HG03135 (cell line): ENCODE results near the gene HOXD8.

ENCODE experiments used
- ATAC-seq: cut with Tn5 transposase; IDR thresholded peaks from one replicate; pipeline ENCODE4 v1.9.1; 2021; ENCODE audit warnings: mild to moderate bottlenecking, moderate library complexity; ENCODE audit not compliant: unreplicated experiment

Gene HOXD8

DNA sequence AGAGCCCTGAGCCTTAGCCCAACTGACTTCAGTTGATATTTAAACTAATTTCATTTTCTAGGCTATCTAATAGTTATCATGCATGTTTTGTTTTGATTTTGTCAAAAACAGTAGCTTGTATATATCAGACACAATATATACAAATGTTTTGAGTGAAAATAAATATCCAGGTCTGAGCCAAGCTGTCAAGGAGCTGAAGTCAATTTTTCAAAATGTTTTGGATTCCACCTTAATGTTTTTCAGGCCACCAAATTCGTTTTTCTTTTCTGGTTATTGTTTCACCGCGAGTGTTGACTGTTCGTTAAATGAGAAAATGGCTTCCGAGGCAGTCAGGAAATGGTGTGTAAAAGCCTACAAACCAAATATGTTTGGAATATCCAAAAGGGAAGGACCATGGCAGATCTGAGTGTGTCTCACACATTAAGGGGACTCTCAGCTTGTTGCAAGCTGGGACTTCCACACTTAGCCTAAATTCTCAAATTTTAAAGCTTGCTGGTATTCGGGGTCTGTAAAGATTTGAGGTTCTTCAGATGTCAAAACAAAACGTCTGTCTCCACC is 27.1 kb upstream of the HOXD8 start:
- ATAC-seq, result no peak

DNA sequence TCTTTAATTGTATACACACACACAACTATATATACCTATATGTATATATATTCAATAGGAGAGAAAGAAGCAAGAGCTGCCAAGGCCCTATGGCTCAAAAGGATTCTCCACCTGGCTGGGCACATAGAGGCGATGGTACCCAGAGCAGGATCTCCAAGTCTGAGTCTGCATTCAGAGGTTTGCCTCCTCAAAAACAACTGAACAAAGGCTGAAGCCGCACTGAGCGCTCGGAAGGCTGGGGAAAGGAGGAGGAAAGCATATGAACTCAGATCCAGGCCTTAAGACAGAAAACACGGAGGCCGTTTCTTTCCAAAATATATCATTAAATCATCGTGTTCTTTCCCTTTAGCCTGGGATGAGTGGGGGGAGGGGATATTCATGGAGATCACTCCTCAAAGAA is 26.3 kb upstream of the HOXD8 start:
- no peak for ATAC-seq

DNA sequence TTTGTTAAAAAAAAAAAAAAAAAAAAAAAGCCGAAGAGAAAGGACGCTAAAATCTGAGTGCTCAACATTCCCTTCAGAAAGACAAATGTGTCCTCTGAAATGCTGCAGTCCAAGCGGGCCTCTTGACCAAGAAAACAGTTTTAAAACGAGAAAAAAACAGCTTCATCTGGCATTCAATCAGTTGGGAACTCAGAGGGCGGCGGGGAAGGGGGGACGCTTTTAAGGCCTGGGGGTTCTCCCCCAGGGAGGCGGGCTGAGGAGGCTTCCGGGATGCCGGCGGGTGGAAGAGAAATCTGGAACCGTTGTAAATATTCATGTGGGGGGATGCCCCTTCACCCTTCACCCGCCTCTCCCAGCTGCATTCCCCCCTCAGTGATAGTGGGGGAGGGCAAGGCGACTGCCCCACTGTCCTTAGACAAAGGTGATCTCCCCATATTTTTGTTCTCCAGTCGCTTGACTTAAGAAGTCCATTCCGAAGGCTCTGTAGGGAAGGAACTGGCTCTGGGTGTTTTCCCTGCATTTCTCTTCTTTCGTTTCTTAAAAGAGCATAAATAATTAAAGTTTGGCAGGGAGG is 25.7 kb upstream of the HOXD8 start:
- ATAC-seq, result no peak

DNA sequence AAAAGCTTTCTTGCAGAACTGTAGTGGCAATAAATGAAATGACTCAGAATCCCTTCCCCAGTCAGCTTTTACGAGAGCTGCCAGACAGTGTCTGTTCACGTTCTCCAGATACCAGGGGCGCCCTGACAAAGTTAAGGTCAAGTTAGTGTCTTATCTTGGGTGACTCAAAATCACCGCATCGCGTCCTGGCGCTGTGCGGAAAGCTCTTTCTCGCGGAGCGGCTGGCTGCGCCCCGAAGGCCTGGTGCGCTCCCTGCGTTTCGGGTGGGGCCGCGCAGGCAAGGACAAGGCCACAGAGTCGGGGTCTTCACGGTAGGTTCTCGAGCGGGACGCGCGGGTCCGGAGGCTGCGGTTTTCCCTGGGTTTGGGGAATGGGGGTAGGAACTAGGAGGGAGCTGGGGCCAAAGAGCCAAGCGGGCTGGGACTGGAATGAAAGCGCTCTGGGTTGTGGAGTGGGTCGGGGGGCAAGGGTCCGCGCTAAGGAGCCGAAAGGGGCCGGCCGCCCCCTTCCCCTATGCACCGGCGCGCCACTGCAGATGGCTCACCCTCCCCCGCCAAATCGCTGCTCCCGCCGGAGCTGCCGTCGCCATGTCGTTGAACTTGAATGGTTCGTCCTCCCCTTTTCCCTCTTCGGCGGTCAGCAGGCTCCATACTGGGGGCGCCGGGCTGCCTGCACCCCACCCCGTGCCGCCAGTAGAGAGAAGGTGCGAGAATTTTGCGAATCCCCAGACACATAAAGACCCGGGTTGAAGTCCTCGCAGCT is 25.0 kb upstream of the HOXD8 start:
- no peak for ATAC-seq

DNA sequence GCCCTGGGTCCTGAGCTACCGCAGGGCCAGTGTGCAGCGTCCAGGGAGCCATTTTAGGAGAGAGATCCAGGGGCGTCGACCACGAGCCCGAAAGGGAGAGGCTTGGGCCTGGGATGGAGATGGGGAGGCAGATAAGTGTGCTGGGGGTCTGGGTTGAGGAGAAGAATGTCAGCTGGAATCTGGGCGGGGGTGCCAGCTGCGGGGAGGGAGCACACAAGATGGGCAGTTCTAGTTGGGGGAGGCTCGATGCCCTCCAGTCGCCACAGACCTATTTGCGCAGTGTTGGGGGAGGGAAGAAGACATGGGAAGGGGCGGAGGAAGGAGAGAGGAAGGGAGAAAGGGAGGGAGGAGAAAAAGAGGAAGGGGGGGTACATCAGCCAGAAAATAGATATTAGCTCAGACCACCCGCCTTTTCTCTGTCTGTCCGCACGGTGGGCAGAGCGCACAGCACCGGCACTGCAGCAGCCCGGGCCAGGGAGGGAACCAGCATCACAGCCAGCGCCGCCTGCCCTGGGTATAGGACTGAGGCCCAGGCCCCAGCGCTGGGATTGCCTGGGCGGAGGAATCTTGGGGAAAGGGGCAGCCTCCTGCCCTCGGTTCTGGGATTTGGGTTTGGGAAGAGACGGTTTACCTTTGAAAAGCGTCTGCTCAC is 24.3 kb upstream of the HOXD8 start:
- no peak for ATAC-seq

DNA sequence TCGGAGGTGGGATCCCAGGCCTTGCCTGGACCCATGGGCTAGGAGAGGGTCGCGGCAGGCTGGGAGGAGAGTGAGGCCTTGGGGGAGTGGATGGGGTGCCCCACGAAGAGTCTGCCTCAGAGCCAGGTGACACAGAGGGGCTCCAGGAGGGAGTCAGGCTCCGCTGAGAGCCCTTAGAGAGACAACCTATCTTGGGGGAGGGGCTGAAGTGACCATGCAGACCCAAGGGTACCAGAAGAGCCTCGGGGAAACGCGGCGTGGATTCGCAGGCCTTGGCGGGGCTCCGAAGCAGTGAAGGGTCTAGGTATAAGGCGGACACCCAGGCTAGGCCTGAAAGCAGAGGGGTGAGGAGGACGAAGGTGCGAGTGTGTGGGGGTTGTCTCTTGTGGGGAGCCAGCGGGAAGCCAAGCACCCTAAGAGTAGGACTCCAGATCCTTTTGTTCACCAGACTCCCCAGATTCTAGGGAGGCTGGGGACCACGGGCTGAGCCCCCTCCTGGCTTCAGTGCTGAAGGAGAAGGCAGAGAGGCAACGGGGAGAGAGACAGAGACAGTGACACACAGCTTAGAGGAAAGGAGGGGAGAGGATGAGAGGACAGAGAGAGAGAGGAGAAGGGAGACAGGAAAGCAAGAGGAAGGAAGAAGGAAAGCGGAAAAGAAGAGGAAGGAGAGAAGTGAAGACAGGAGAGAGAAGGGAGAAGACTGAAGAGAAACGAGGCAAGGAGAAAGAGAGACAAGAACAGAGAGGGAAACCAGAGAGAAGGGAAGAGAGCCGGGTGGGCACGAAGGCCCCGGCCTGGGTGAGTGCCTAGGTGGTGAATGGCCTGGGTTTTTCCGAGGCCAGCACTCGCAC is 23.6 kb upstream of the HOXD8 start:
- no peak for ATAC-seq

DNA sequence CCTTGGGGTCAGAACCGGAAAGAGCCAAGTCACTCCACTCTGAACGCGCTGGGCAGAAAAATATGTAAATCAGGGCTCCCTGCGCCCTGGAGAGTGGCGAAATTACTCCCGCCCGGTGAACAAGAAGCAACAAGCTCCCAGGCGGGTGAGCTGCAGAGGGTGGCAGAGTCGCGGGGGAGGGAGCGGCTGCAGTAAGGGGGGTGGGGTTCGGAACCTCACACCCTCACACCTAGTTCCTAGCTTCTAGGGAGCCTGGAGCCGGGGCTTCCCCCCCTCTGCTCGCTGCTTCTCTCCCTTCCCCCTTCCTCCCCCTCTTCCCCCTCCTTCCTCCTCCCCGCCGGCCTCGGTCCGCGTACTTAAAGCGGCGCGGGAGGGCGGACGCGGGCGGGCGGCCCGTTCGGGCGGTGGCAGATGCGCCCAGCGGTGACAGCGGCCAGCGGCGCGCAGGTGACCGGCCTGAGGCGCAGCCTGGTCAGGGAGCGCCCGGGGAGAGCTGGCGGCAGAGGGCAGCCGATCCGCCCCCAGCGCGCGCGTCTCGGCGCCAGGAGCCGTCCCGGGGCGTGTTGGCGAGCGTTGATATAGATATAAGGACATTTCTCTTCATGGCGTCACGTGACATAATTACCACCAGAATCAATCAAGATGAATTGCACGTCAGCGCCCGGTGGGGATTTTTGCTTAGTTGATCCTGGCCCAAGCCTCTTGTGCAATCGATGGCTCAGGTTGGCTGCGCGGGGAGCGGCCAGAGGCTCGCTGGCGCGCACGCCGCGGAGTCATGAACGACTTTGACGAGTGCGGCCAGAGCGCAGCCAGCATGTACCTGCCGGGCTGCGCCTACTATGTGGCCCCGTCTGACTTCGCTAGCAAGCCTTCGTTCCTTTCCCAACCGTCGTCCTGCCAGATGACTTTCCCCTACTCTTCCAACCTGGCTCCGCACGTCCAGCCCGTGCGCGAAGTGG is 22.6 kb upstream of the HOXD8 start, which contains the start of gene HOXD11:
TSS of gene HOXD11 (plus strand) at position 700 of the 959 bp plus-strand sequence. CDS start at position 776, 76 bp downstream.
- no peak for ATAC-seq

DNA sequence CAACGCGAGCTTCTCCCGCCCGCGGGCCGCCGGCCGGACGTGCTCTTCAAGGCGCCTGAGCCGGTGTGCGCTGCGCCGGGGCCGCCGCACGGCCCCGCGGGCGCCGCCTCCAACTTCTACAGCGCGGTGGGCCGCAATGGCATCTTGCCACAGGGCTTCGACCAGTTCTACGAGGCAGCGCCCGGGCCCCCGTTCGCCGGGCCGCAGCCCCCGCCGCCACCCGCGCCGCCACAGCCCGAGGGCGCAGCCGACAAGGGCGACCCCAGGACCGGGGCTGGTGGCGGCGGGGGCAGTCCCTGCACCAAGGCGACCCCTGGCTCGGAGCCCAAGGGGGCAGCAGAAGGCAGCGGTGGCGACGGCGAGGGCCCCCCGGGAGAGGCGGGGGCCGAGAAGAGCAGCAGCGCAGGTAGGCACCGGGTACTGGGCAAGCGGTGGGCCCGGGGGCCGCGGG is 21.7 kb upstream of the HOXD8 start:
- no peak for ATAC-seq

DNA sequence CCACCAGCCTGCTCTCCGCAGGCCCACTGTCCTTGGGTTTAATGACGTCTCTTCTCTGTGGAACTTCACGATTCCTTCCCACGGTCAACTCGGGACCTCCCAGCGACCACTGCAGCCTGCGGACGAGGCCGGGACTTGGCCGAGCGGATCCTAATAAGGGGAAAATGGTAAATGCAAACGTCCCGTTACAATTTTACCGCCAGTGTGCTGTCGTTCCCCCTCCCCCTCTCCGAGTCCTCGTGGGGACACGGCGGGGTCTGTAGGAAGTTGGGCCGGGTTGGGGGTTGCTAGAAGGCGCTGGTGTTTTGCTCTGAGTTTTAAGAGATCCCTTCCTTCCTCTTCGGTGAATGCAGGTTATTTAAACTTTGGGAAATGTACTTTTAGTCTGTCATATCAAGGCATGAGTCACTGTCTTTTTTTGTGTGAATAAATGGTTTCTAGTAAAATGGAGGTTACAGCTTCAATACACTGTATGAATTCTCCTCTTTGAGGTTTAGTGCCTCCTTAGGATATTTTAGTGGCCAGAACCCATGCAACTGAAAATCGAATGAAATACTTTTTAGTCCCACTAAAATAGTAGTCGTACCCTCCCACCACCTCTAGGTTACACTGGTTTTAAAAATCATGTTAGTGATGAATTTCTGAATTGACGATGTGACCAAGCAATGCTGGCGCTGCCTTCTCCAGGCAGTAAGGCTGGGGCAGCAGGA is 20.2 kb upstream of the HOXD8 start:
- ATAC-seq, result no peak

DNA sequence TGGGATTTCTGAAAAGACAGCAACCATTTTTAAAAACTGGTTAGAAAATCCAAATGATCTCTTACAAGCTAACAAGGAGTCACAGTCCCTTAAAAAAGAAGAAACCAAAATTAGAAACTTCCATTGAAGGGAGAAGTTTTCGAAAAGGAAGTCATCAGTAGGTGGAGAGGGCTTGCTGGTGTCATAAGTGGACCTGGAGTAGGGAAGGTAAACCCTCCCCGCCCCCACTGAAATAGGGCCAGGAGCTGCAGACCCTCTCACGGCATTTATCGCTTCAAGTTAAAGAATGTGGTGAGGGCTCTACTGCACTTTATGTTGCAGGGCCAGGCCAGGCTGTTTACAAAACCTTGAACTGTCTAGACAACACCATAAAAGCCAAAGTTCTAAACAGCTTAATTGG is 19.6 kb upstream of the HOXD8 start:
- ATAC-seq, result no peak

DNA sequence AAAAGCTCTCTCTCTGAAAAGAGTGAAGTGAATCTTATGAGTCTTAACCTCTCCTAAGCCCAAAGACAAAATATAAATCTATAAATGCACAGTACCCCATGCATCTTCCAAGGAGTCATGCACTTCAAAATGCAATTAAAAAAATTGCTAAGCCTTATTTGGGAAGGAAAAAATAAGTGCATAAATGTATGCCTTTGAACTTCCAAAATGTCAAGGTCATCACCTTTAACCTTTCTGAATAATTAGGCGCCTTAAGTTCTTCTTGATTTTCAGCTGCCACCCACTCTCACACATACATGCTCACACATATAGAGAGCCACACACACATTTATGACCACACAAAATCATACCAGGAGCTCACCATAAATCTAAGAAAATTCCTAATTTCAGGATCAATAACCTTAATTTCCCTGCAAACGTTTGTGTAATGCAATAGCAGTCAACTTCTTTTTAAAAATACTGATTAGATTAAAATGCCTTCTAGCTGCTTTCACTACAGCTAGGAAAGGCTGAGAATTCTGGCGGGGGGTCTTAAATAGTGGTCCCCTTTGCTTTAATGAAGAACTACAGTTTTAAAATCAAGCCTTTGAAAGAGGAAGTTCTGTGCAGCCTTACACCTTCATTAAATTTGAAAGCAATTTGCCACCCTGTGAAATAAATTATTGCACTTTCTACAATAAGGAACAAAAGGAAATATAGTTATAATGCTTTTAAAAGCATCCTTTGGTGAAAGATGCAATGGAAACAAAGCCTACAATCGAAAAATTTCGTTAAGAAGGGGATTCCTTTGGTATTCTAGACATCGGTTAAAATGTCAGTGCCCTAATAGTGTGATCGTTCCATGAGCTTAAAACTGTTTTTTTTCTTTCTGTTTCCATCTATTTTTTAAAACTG is 18.8 kb upstream of the HOXD8 start:
- ATAC-seq, result no peak

DNA sequence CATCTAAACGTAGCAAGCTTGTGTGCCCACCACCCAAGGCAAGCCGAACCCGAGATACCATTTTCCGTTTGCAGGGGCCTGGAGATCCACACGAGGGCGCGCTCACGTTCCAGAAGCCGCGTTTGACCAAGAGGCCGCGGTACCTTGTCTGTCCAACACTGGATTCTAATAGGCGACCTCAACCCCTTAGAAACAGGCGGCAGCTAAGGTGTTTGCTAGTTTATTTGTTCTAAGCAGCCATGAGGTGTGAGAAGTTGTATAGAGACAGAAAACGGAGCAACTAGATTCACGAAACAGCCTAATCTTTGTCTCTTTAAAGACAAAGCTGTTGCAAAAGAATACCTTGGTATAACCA is 18.2 kb upstream of the HOXD8 start:
- ATAC-seq, result no peak

DNA sequence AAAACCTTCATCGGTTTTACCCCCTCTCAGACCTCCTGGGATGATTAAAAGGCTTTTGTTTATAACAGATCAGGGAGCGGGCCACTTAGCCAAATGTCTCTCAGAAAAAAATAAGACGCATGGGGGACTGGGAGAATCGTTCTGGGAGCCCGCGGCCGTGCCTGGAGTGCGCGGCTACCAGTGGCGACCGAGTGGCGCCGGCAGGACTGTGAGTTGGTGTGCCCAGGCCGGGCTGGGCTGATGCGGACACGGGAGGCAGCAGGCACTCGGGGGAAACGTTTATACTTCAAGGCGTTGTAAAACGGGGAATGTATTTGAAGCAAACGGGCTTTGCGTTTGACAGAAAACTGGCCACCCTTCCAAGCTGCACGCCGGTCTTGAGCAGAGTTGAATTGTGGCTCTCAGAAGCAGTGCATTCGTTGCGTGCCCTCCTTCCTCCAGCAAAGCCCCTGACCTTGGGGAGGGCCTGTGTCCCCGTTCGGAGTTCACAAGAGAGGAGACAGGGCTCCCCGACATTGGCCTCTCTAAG is 17.6 kb upstream of the HOXD8 start:
- no peak for ATAC-seq

DNA sequence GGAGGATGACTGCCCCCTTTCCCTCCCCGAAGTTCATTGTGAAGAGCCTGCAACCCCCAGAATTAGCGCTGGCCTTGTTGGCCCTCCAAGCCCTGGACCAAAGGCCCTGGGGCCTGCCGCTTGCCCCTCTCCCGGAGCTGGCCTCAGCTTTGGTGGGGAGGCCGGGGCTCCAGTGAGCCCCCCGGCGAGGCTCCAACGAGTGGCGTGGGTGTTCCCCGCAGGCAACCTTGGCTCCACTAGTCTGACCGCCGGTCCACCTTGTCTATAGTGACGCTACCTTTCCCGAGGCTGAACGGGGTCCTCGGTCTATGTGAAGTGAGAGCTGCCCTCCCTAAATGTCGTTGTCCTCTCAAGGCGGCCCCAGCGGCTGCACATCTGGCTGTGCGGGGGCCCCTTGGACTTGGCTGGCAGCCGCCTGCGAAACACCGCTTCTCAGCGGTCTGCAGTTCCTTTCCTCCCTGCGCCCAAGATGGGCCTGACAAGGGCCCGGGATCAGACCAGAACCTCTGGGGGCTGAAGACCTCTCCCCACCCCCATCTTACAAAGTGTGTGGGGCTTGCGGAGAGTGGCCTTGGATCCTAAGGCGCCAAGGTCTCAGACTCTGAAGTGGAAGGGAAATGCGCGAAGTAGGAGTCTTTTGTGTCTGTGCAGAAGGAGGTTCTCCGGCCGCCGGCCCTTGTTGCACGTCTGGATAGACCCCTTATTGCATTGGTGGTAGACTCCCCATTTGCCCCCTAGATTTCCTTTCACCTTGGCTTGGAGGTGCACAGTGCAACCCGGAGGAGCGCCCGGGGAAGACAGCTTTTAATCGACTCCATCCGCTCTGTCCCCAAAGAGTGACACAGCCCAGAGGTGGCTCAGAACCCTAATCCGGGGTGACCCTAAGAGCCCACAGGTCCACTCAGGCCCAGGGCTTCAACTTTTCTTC is 16.9 kb upstream of the HOXD8 start:
- no peak for ATAC-seq

DNA sequence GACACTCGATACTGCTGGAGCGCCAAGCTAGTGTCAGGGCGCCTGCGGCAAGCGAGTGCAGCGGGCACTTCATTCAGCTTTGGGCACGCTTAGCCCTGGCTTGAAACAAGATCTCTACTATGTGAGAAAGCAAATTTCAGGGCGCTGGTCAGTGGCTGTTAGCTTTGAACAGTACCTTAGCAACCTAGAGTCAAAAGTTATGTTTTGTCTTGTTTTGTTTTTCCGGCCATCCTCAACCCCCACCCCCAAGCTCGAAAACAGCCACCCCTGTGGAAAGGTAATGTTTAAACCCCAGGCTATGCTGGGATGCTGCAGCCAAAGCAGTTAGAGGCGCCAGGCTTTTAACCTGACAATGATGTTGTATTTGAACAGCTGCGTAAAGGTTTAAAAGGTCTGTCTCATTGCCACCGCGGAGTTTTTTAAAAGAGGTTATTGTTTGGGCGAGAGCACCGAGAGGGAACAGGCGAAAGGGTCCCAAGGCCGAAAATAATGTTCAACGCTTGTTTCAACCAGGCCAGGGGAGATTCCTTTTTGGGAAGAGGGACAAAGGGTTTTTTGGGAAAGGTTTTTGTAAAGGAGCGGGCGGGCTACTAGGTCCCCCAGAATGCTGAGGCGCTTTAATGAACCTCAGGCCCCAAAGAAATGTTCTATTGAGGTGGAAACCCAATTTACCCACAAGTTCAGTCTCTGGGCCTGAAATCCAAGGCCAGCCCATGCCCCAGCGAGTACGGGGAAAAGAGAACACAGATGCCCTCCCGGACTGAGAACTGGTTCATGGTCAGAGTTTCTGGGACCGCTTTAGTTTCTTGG is 15.2 kb upstream of the HOXD8 start:
- no peak for ATAC-seq
